Thyroid gland (tissue), 4 donors: ENCODE data around the gene NECTIN1. TPM values are rescaled to one million over a fixed set of nuclear protein-coding genes. Genes with fewer than 3 reads are reported as not detected.

ENCODE experiments used
- DNase-seq, 2 donors: peaks; one replicate each; pipeline ENCODE4 v3.0.0-alpha.2; 2019
- H3K27ac ChIP-seq, 3 donors: fragments of 200-600 bp; sonication (generic); 1 replicate in 2 of 3; 2 replicates in 1 of 3; pipeline ENCODE4 v1.5.1; 2016 to 2019; ENCODE audit warnings: mild to moderate bottlenecking in 1 of 3, moderate library complexity in 1 of 3
- H3K27me3 ChIP-seq: fragments of 200-600 bp; sonication (generic); one replicate; pipeline ENCODE4 v1.5.1; 2019
- H3K36me3 ChIP-seq, 2 donors: fragments of 200-600 bp; sonication (generic); one replicate each; pipeline ENCODE4 v1.5.1; 2016 to 2019
- H3K4me1 ChIP-seq, 2 donors: fragments of 200-600 bp; sonication (generic); one replicate each; pipeline ENCODE4 v1.5.1; 2017 to 2019
- H3K4me3 ChIP-seq, 3 donors: fragments of 200-600 bp; sonication (generic); replicated peaks in 1 of 3; 1 replicate in 2 of 3; 2 replicates in 1 of 3; pipeline ENCODE4 v1.5.1; 2016; ENCODE audit warnings: mild to moderate bottlenecking in 1 of 3
- H3K9me3 ChIP-seq: fragments of 200-600 bp; sonication (generic); one replicate; pipeline ENCODE4 v1.5.1; 2017
- POLR2A ChIP-seq, 2 donors: fragments of 450-650 bp; IDR thresholded peaks; one replicate each; pipeline ENCODE4 v1.6.1; 2017; ENCODE audit warnings: antibody characterized with exemption in 2 of 2, mild to moderate bottlenecking in 2 of 2, moderate library complexity in 1 of 2
- WGBS, 2 donors: methylation state at CpG; one replicate each; pipeline ENCODE4 v1.1.5; 2017; 5-methylcytosine and 5-hydroxymethylcytosine counted together
- intact Hi-C: fragments of 100-400 bp; cut with DNase I; formaldehyde crosslinking; loops from one replicate; pipeline ENCODE4 v1.15.1; 2023
- total RNA-seq, 4 donors: library from RNA; depleted of rRNA; stranded (reverse); fragments of >200 nt; gene quantifications; one replicate each; pipeline ENCODE4 v1.2.3, GENCODE V29; 2016
- TF ChIP-seq, protein P1 (sequence below), 6 experiments: fragments of 200-600 bp in 3 of 6; fragments of 450-650 bp in 3 of 6; sonication (generic) in 3 of 6; IDR thresholded peaks; one replicate each; pipeline ENCODE4 v1.5.1; 2016 to 2019; ENCODE audit warnings: antibody characterized with exemption in 6 of 6, mild to moderate bottlenecking in 2 of 6, inconsistent platforms in 1 of 6, moderate library complexity in 1 of 6

The NECTIN1 gene
- total RNA-seq, 4 donors from 2014 or later: 0.94 to 5.3 (median 2.3) TPM

DNA sequence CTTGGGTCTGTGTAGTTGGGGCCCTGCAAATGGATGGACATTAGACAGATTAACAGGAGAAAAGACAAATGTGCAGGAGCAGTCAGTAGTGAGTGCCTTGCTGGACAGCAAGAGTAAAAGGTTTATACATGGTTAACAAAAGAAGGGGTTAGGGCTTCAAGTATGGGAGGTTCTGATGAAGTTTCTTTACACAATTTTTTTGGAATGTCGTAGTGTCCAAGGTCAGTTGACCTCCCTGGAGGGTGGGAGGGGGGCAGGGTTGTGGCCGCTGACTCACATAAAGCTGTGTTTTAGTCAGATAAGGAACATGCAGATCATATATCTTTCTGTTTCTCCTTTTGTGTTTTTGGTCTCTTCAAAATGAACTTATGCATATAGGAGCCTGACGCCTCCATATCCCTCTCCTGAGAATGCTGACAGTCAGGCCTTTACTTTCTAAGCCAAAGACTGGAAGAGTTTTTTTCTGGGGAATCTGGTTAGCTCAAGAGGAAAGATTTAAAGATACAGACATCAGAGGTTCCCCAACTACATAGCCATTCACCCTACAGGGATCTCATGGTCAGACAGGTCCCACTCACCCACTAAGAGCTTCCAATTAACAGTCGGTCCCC lies 134.3 kb downstream of the NECTIN1 start:
- DNase-seq: no peak
- H3K4me1 ChIP-seq: no peaks in the 10 kb centered on the region
- no peaks in the 10 kb centered on the region for H3K27me3 ChIP-seq
- H3K27ac ChIP-seq: no peak overlapping the region
- no peak overlapping the region for H3K4me3 ChIP-seq
- 62 to 65% methylated on average over 4 of the region's 4 CpGs for WGBS, 2 donors
- no peaks in the 10 kb centered on the region for H3K36me3 ChIP-seq
- no peaks in the 10 kb centered on the region for H3K9me3 ChIP-seq
- intact Hi-C loops: no loop called here
- TF ChIP-seq POLR2A (IDR thresholded peaks at IDR 0.05): no peak
- TF ChIP-seq, protein P1, sequence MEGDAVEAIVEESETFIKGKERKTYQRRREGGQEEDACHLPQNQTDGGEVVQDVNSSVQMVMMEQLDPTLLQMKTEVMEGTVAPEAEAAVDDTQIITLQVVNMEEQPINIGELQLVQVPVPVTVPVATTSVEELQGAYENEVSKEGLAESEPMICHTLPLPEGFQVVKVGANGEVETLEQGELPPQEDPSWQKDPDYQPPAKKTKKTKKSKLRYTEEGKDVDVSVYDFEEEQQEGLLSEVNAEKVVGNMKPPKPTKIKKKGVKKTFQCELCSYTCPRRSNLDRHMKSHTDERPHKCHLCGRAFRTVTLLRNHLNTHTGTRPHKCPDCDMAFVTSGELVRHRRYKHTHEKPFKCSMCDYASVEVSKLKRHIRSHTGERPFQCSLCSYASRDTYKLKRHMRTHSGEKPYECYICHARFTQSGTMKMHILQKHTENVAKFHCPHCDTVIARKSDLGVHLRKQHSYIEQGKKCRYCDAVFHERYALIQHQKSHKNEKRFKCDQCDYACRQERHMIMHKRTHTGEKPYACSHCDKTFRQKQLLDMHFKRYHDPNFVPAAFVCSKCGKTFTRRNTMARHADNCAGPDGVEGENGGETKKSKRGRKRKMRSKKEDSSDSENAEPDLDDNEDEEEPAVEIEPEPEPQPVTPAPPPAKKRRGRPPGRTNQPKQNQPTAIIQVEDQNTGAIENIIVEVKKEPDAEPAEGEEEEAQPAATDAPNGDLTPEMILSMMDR (IDR thresholded peaks at IDR 0.05): no peak

GRCh38 chr11:119593346-119593745 lies 135.7 kb downstream of the NECTIN1 start:
- H3K27ac ChIP-seq: no peak overlapping the region
- TF ChIP-seq, protein P1 (IDR thresholded peaks at IDR 0.05): no peak
- TF ChIP-seq POLR2A (IDR thresholded peaks at IDR 0.05): no peak
- H3K27me3 ChIP-seq: no peaks in the 10 kb centered on the region
- intact Hi-C loops: no loop called here
- WGBS, 2 donors: 69 to 83% methylated on average over 1 of the region's 1 CpG
- no peak for DNase-seq
- H3K4me3 ChIP-seq: no peak overlapping the region
- H3K9me3 ChIP-seq: no peaks in the 10 kb centered on the region
- H3K4me1 ChIP-seq: no peaks in the 10 kb centered on the region
- H3K36me3 ChIP-seq: no peaks in the 10 kb centered on the region

- 56 to 73% methylated on average over 5 of the region's 5 CpGs for WGBS, 2 donors
- Histone ChIP-seq H3K27me3 (no peaks in the 10 kb centered on the region), H3K4me1 (no peaks in the 10 kb centered on the region), H3K36me3 (no peaks in the 10 kb centered on the region), H3K9me3 (no peaks in the 10 kb centered on the region), H3K27ac (no peak overlapping the region), H3K4me3 (no peak overlapping the region)
- DNase-seq: no peak
- intact Hi-C loops: no loop called here
- TF ChIP-seq POLR2A (IDR thresholded peaks at IDR 0.05): no peak
- TF ChIP-seq, protein P1 (IDR thresholded peaks at IDR 0.05): no peak
Measured at GRCh38 chr11:119592642-119593041, 136.4 kb downstream of the NECTIN1 start.

GRCh38 chr11:119591836-119592310 lies 137.1 kb downstream of the NECTIN1 start:
- 74 to 80% methylated on average over 5 of the region's 5 CpGs for WGBS, 2 donors
- no peaks in the 10 kb centered on the region for H3K4me1 ChIP-seq
- TF ChIP-seq, protein P1 (IDR thresholded peaks at IDR 0.05): no peak
- TF ChIP-seq POLR2A (IDR thresholded peaks at IDR 0.05): no peak
- H3K9me3 ChIP-seq: no peaks in the 10 kb centered on the region
- H3K4me3 ChIP-seq: no peak overlapping the region
- no peaks in the 10 kb centered on the region for H3K27me3 ChIP-seq
- H3K27ac ChIP-seq: no peak overlapping the region
- DNase-seq: no peak
- intact Hi-C loops: no loop called here
- H3K36me3 ChIP-seq: no peaks in the 10 kb centered on the region

DNA sequence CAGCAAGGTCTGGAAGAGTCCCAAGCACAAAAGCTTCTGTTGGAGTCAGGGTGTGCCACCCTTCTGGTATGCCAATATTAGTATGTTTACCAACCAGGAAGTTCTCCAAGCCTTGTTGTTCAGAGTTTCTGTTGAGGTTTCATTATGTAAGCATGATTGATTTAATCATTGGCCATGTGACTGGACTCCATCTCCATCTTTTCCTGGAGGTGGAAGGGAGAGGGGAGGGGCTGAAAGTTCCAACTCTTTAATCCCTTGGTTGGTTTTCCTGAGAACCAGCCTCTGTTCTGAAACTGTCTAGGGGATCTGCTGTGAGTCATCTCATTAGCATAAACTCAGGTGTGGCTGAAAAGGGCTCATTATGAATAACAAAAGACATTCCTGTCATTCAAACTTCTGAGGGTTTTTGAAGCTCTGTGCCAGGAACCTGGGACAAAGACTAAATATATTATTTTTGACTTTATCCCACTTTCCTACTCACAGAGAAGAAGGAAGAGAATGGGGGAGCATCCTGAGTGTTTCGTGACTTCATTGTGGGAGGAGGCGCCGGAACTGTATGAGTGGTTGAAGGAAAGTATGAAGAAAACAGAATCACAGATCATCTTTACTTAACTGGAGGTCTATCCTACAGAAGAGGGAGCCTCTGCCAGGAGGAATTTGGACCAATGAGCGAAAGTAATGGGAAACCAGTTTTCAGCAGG lies 138.2 kb downstream of the NECTIN1 start:
- H3K36me3 ChIP-seq: no peaks in the 10 kb centered on the region
- intact Hi-C loops: no loop called here

More for the DNA sequence above, 138.2 kb downstream of the NECTIN1 start:
- TF ChIP-seq POLR2A (IDR thresholded peaks at IDR 0.05): no peak
- TF ChIP-seq, protein P1 (IDR thresholded peaks at IDR 0.05): no peak
- Histone ChIP-seq H3K27ac (no peak overlapping the region), H3K4me3 (no peak overlapping the region), H3K9me3 (no peaks in the 10 kb centered on the region), H3K4me1 (no peaks in the 10 kb centered on the region), H3K27me3 (no peaks in the 10 kb centered on the region)
- 81 to 91% methylated on average over 4 of the region's 4 CpGs for WGBS, 2 donors
- DNase-seq: no peak
